ENCODE results near the gene SYT8. TPM values are rescaled to one million over a fixed set of nuclear protein-coding genes. Genes with fewer than 3 reads are reported as not detected.
A peak's percentile ranks its signal among the peaks of the same experiment; 100 is the strongest.

Gene SYT8
- total RNA-seq, 2 experiments from 2014 or later: not detected

- H3K79me2 ChIP-seq (ENCODE audit: insufficient read depth, low read depth, low read length): no peaks in the 10 kb centered on the region
- no peaks in the 10 kb centered on the region for H3K9me3 ChIP-seq (ENCODE audit: low read length)
- no TSS peak for BruUV-seq (replicated peaks)
- peak; percentile 80 for DNase-seq (ENCODE audit: low spot score)
- H3K4me1 ChIP-seq (ENCODE audit: insufficient read depth, low read length, poor library complexity, severe bottlenecking): peaks cover 21% of the 10 kb centered on the region
- peak overlapping the region; percentile 48 for H3K27ac ChIP-seq (ENCODE audit: low read depth, low read length, poor library complexity, severe bottlenecking)
- no peak overlapping the region for H3K4me3 ChIP-seq (ENCODE audit: low read depth, low read length, poor library complexity, severe bottlenecking)
- H3K4me2 ChIP-seq (ENCODE audit: low read length): peak overlapping the region; percentile 42
- no peaks in the 10 kb centered on the region for H3K9me2 ChIP-seq (ENCODE audit: insufficient read depth, low read length)
- ChIA-PET CTCF (ENCODE audit: unreplicated experiment) (interaction anchor here (0.5 to 1.9 kb wide), 5 partner anchors 16 to 76 kb away, joined by 3 to 5 read pairs (median 3); no protein-coding TSS in a partner anchor), POLR2A (interaction anchor here (0.9 kb wide), 1 partner anchor 34 kb away, joined by 3 read pairs; no protein-coding TSS in a partner anchor)
- no peaks in the 10 kb centered on the region for H4K20me1 ChIP-seq (ENCODE audit: insufficient read depth, low read length)
- intact Hi-C loops (cut with micrococcal nuclease; ENCODE audit: unreplicated experiment): loop anchor here (1.0 to 5.0 kb wide), 3 partner anchors 28 to 45 kb away; partner anchors contain the start of gene TNNT3
- no peak for TF ChIP-seq EZH2phosphoT487 (IDR thresholded peaks at IDR 0.05; ENCODE audit: borderline replicate concordance, low read depth, low read length)
- TF ChIP-seq, protein P1, sequence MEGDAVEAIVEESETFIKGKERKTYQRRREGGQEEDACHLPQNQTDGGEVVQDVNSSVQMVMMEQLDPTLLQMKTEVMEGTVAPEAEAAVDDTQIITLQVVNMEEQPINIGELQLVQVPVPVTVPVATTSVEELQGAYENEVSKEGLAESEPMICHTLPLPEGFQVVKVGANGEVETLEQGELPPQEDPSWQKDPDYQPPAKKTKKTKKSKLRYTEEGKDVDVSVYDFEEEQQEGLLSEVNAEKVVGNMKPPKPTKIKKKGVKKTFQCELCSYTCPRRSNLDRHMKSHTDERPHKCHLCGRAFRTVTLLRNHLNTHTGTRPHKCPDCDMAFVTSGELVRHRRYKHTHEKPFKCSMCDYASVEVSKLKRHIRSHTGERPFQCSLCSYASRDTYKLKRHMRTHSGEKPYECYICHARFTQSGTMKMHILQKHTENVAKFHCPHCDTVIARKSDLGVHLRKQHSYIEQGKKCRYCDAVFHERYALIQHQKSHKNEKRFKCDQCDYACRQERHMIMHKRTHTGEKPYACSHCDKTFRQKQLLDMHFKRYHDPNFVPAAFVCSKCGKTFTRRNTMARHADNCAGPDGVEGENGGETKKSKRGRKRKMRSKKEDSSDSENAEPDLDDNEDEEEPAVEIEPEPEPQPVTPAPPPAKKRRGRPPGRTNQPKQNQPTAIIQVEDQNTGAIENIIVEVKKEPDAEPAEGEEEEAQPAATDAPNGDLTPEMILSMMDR (conservative IDR thresholded peaks at IDR 0.05; ENCODE audit: low read length): peak; percentile 91
- peaks cover 37% of the 10 kb centered on the region for H3K36me3 ChIP-seq (ENCODE audit: insufficient read depth, low read length)
- H2AFZ ChIP-seq (ENCODE audit: low read length): no peak overlapping the region
These were observed 47.8 kb downstream of the SYT8 start for GRCh38 chr11:1882265-1883238.

GRCh38 chr11:1883346-1884302 is 48.8 kb downstream of the SYT8 start:
- TF ChIP-seq EZH2phosphoT487 (IDR thresholded peaks at IDR 0.05; ENCODE audit: borderline replicate concordance, low read depth, low read length): no peak
- TF ChIP-seq, protein P1 (conservative IDR thresholded peaks at IDR 0.05; ENCODE audit: low read length): no peak
- ChIA-PET CTCF (ENCODE audit: unreplicated experiment) (interaction anchor here (1.9 kb wide), 1 partner anchor 33 kb away, joined by 5 read pairs; no protein-coding TSS in a partner anchor), POLR2A (no interaction called here)
- no peaks in the 10 kb centered on the region for H4K20me1 ChIP-seq (ENCODE audit: insufficient read depth, low read length)
- BruUV-seq (replicated peaks): no TSS peak
- peaks cover 21% of the 10 kb centered on the region for H3K4me1 ChIP-seq (ENCODE audit: insufficient read depth, low read length, poor library complexity, severe bottlenecking)
- no peak overlapping the region for H3K4me2 ChIP-seq (ENCODE audit: low read length)
- no peaks in the 10 kb centered on the region for H3K79me2 ChIP-seq (ENCODE audit: insufficient read depth, low read depth, low read length)
- no peaks in the 10 kb centered on the region for H3K9me2 ChIP-seq (ENCODE audit: insufficient read depth, low read length)
- H3K36me3 ChIP-seq (ENCODE audit: insufficient read depth, low read length): peaks cover 46% of the 10 kb centered on the region
- H3K27ac ChIP-seq (ENCODE audit: low read depth, low read length, poor library complexity, severe bottlenecking): no peak overlapping the region
- intact Hi-C loops (cut with micrococcal nuclease; ENCODE audit: unreplicated experiment): loop anchor here (2.0 to 5.0 kb wide), 2 partner anchors 29 to 34 kb away; partner anchors contain the start of gene TNNT3
- no peak overlapping the region for H3K4me3 ChIP-seq (ENCODE audit: low read depth, low read length, poor library complexity, severe bottlenecking)
- no peak for DNase-seq (ENCODE audit: low spot score)
- H3K9me3 ChIP-seq (ENCODE audit: low read length): no peaks in the 10 kb centered on the region
- no peak overlapping the region for H2AFZ ChIP-seq (ENCODE audit: low read length)
